H1 (cell line): ENCODE data around the gene NELFB. TPM values are rescaled to one million over a fixed set of nuclear protein-coding genes. Genes with fewer than 3 reads are reported as not detected.

Experiments used
- CTCF ChIA-PET: fragments of 300-600 bp; sonication (Branson Sonifier 250); formaldehyde crosslinking; loops from one replicate; lab custom pipeline; 2021; ENCODE audit not compliant: partially characterized antibody; lab: Charles Lee
- POLR2A ChIA-PET: fragments of 300-600 bp; sonication (Branson Sonifier 250); formaldehyde crosslinking; loops from one replicate; lab custom pipeline; 2021; ENCODE audit warnings: inconsistent platforms; ENCODE audit not compliant: partially characterized antibody; lab: Charles Lee
- DNase-seq, 2 experiments: peaks; one replicate each; pipeline versions ENCODE4 v3.0.0 to v3.0.0-alpha.2; 2010 to 2022; ENCODE audit warnings: low spot score in 2 of 2, low read depth in 1 of 2, mixed read lengths in 1 of 2
- FAIRE-seq: peaks from 2 replicates; lab custom pipeline; 2011; peaks lifted over from hg19 to GRCh38; lab: Jason Lieb, UNC
- H2AFZ ChIP-seq: 2 replicates; pipeline ENCODE4 v1.8.1; 2012; ENCODE audit warnings: low read length, inconsistent platforms
- H2AK5ac ChIP-seq: 2 replicates; pipeline ENCODE4 v1.6.1; 2013; ENCODE audit warnings: low read depth, low read length
- H2BK120ac ChIP-seq: replicated peaks from 2 replicates; pipeline ENCODE3; 2013; ENCODE audit warnings: low read depth, low read length, inconsistent platforms
- H2BK12ac ChIP-seq: 2 replicates; pipeline ENCODE4 v1.6.1; 2013; ENCODE audit warnings: low read depth, low read length
- H2BK15ac ChIP-seq: 2 replicates; pipeline ENCODE4 v1.6.1; 2013; ENCODE audit warnings: low read length
- H2BK20ac ChIP-seq: 2 replicates; pipeline ENCODE4 v1.6.1; 2013; ENCODE audit warnings: low read length
- H2BK5ac ChIP-seq: 2 replicates; pipeline ENCODE4 v1.6.1; 2013; ENCODE audit warnings: low read depth, low read length
- H3K14ac ChIP-seq: 2 replicates; pipeline ENCODE4 v1.6.1; 2013; ENCODE audit warnings: inconsistent platforms; ENCODE audit not compliant: insufficient read length
- H3K18ac ChIP-seq: 2 replicates; pipeline ENCODE4 v1.6.1; 2013; ENCODE audit warnings: low read length; ENCODE audit errors: extremely low read depth
- H3K23ac ChIP-seq: 2 replicates; pipeline ENCODE4 v1.6.1; 2013; ENCODE audit warnings: inconsistent platforms; ENCODE audit not compliant: insufficient read length
- H3K23me2 ChIP-seq: 2 replicates; pipeline ENCODE4 v1.6.1; 2013; ENCODE audit warnings: low read depth, low read length
- H3K27ac ChIP-seq: 2 replicates; pipeline ENCODE4 v1.6.1; 2011; ENCODE audit warnings: low read depth, low read length, inconsistent platforms
- H3K27me3 ChIP-seq, 4 experiments: replicated peaks in 1 of 4; 1 replicate in 1 of 4; 2 replicates in 3 of 4; pipeline versions ENCODE4 v1.6.1 to v1.8.1; 2011 to 2013; ENCODE audit warnings: low read length in 3 of 4, mild to moderate bottlenecking in 3 of 4, inconsistent platforms in 2 of 4, mixed read lengths in 2 of 4, moderate library complexity in 1 of 4; ENCODE audit not compliant: control insufficient read depth in 3 of 4, insufficient read depth in 3 of 4; ENCODE audit errors: extremely low read depth in 1 of 4
- H3K36me3 ChIP-seq, 4 experiments: 2 replicates each; pipeline versions ENCODE4 v1.6.1 to v1.8.1; 2011 to 2013; ENCODE audit warnings: mild to moderate bottlenecking in 4 of 4, low read length in 3 of 4, moderate library complexity in 2 of 4, control low read depth in 1 of 4, inconsistent platforms in 1 of 4; ENCODE audit not compliant: insufficient read depth in 4 of 4, control insufficient read depth in 2 of 4
- H3K4ac ChIP-seq: replicated peaks from 2 replicates; pipeline ENCODE3; 2013; ENCODE audit warnings: low read length, low read depth, mixed read lengths, inconsistent platforms; ENCODE audit not compliant: insufficient read length
- H3K4me1 ChIP-seq, 4 experiments: replicated peaks in 1 of 4; 1 replicate in 1 of 4; 2 replicates in 3 of 4; pipeline versions ENCODE4 v1.6.1 to v1.8.1; 2011 to 2013; ENCODE audit warnings: low read length in 3 of 4, inconsistent platforms in 2 of 4, mixed read lengths in 1 of 4; ENCODE audit not compliant: insufficient read depth in 4 of 4, control insufficient read depth in 3 of 4
- H3K4me2 ChIP-seq, 2 experiments: 2 replicates each; pipeline versions ENCODE4 v1.6.1 to v1.8.1; 2011 to 2013; ENCODE audit warnings: low read depth in 2 of 2, low read length in 2 of 2, control low read depth in 1 of 2, inconsistent platforms in 1 of 2, mild to moderate bottlenecking in 1 of 2; ENCODE audit not compliant: insufficient read depth in 1 of 2
- H3K4me3 ChIP-seq, 4 experiments: fragments of 200-600, 300-600 bp in 1 of 4; sonication (generic), shearing (Covaris generic), sonication (Bioruptor Twin) in 1 of 4; 2 replicates each; pipeline versions ENCODE4 v1.5.1 to v1.8.1; 2011 to 2016; ENCODE audit warnings: low read length in 4 of 4, low read depth in 3 of 4, control low read depth in 2 of 4, inconsistent platforms in 2 of 4, mild to moderate bottlenecking in 2 of 4, mixed read lengths in 1 of 4, moderate library complexity in 1 of 4; ENCODE audit not compliant: insufficient read depth in 2 of 4; ENCODE audit errors: extremely low read depth in 1 of 4
- H3K56ac ChIP-seq: replicated peaks from 2 replicates; pipeline ENCODE3; 2013; ENCODE audit warnings: low read depth, mild to moderate bottlenecking, mixed read lengths, low read length, inconsistent platforms; ENCODE audit not compliant: insufficient read length
- H3K79me1 ChIP-seq: 2 replicates; pipeline ENCODE4 v1.6.1; 2013; ENCODE audit warnings: low read depth, low read length, control low read depth
- H3K79me2 ChIP-seq, 2 experiments: 2 replicates each; pipeline versions ENCODE4 v1.6.1 to v1.8.1; 2012 to 2013; ENCODE audit warnings: low read length in 2 of 2, mild to moderate bottlenecking in 2 of 2, inconsistent platforms in 1 of 2; ENCODE audit not compliant: insufficient read depth in 2 of 2, control insufficient read depth in 1 of 2
- H3K9ac ChIP-seq, 4 experiments: replicated peaks in 1 of 4; 1 replicate in 1 of 4; 2 replicates in 3 of 4; pipeline versions ENCODE4 v1.6.1 to v1.8.1; 2011 to 2013; ENCODE audit warnings: low read depth in 3 of 4, low read length in 3 of 4, control low read depth in 2 of 4, mild to moderate bottlenecking in 2 of 4, moderate library complexity in 2 of 4, inconsistent platforms in 1 of 4; ENCODE audit errors: extremely low read depth in 1 of 4
- H3K9me3 ChIP-seq, 2 experiments: 2 replicates each; pipeline versions ENCODE4 v1.6.1 to v1.8.1; 2012 to 2013; ENCODE audit warnings: mild to moderate bottlenecking in 2 of 2, moderate library complexity in 2 of 2, control low read depth in 1 of 2, inconsistent platforms in 1 of 2, low read depth in 1 of 2, low read length in 1 of 2, mixed read lengths in 1 of 2; ENCODE audit not compliant: insufficient read depth in 2 of 2
- H4K20me1 ChIP-seq, 2 experiments: replicated peaks in 1 of 2; 2 replicates each; pipeline versions ENCODE3 to v1.8.1; 2011 to 2013; ENCODE audit warnings: inconsistent platforms in 2 of 2, low read length in 2 of 2, mild to moderate bottlenecking in 1 of 2; ENCODE audit not compliant: insufficient read depth in 2 of 2, control insufficient read depth in 1 of 2
- H4K5ac ChIP-seq: 2 replicates; pipeline ENCODE4 v1.6.1; 2013; ENCODE audit warnings: low read length, low read depth, mixed read lengths, inconsistent platforms; ENCODE audit not compliant: insufficient read length
- H4K8ac ChIP-seq: 2 replicates; pipeline ENCODE4 v1.8.0; 2013; ENCODE audit warnings: mild to moderate bottlenecking, moderate library complexity, low read length, inconsistent platforms; ENCODE audit not compliant: insufficient read depth; ENCODE audit errors: extremely low read depth
- H4K91ac ChIP-seq: replicated peaks from 2 replicates; pipeline ENCODE3; 2013; ENCODE audit warnings: low read length, mixed read lengths, inconsistent platforms; ENCODE audit not compliant: insufficient read length
- HDAC2 ChIP-seq, 2 experiments: fragments of 300-600 bp in 1 of 2; sonication (generic) in 1 of 2; IDR thresholded peaks; 2 replicates each; pipeline ENCODE4 v1.6.1; 2011 to 2012; ENCODE audit warnings: low read depth in 2 of 2, low read length in 2 of 2, mild to moderate bottlenecking in 2 of 2, moderate library complexity in 2 of 2, borderline replicate concordance in 1 of 2, inconsistent platforms in 1 of 2
- KDM5A ChIP-seq: fragments of 200-600 bp; IDR thresholded peaks from 2 replicates; pipeline ENCODE4 v1.7.1; 2012; ENCODE audit warnings: mild to moderate bottlenecking, low read length, inconsistent platforms, mixed read lengths
- NRF1 ChIP-seq: IDR thresholded peaks from 2 replicates; pipeline ENCODE4 v1.6.1; 2011; ENCODE audit warnings: mild to moderate bottlenecking, low read depth, low read length, improper control_type of control experiment
- SIN3A ChIP-seq, 2 experiments: IDR thresholded peaks in 1 of 2; conservative IDR thresholded peaks in 1 of 2; 2 replicates each; pipeline ENCODE4 v1.6.1; 2011 to 2012; ENCODE audit warnings: low read length in 2 of 2, improper control_type of control experiment in 1 of 2, low read depth in 1 of 2, mild to moderate bottlenecking in 1 of 2
- WGBS, 2 experiments: shearing (Covaris generic) in 1 of 2; methylation state at CpG; one replicate each; pipeline versions ENCODE4 v1.1.6 to v1.1.7; 2013 to 2015; ENCODE audit warnings: low lambda C conversion rate in 2 of 2, mixed read lengths in 2 of 2, inconsistent platforms in 1 of 2, low coverage in 1 of 2, missing lambda C conversion rate in 1 of 2; ENCODE audit not compliant: insufficient replicate concordance in 2 of 2, insufficient coverage in 1 of 2, insufficient read length in 1 of 2; ENCODE audit errors: extremely low coverage in 1 of 2, missing lambda C conversion rate in 1 of 2; 5-methylcytosine and 5-hydroxymethylcytosine counted together
- polyA plus RNA-seq, 7 experiments: library from polyadenylated mRNA; depleted of rRNA in 3 of 7; stranded (reverse) in 5 of 7; unstranded in 2 of 7; fragments of >200 nt in 5 of 7; fragments of 200-250 nt in 2 of 7; gene quantifications; 1 replicate in 5 of 7; 2 replicates in 1 of 7; 4 replicates in 1 of 7; pipeline versions ENCODE4 v1.2.1 to v1.2.3, GENCODE V29; 2011 to 2013; ENCODE audit warnings: missing spikeins in 2 of 7, mixed read lengths in 2 of 7
- total RNA-seq: library from RNA; stranded (reverse); fragmentation: NEBNext Ultra II Directional; extraction: Animal tissue kit (Norgen Biotek cat#: 25700); gene quantifications from 2 replicates; pipeline ENCODE4 v1.2.1, GENCODE V29; 2021

The NELFB gene
- total and polyA plus RNA-seq, 2 of the 8 experiments (the other 6 are each of a cell fraction or from before 2014, with no cell fraction given), result 57.6 to 78.0 TPM

- H2BK120ac ChIP-seq, result no peak overlapping the region
- H3K4me2 ChIP-seq, result peak overlapping the region; percentile 76 to 87
- no peak overlapping the region for H3K23ac ChIP-seq
- no peak overlapping the region for H2BK15ac ChIP-seq
- peaks cover 5% of the 10 kb centered on the region for H3K79me1 ChIP-seq
- no peak overlapping the region; the same call in 1 of the 2 replicates for H3K18ac ChIP-seq
- FAIRE-seq (no peak), DNase-seq (no peak)
- 15% methylated on average over 38 of the region's 83 CpGs; no CpG with 5 or more reads in 1 of the 2 experiments for WGBS, 2 experiments
- no peak overlapping the region for H2BK12ac ChIP-seq
- peak overlapping the region; percentile 64 to 92 (median 74) for H3K4me3 ChIP-seq
- H2AK5ac ChIP-seq, result no peak overlapping the region
- H4K5ac ChIP-seq, result no peak overlapping the region
- no peak overlapping the region for H2BK5ac ChIP-seq
- no peaks in the 10 kb centered on the region for H3K9me3 ChIP-seq
- peaks cover 6 to 18% (median 15%) of the 10 kb centered on the region in 4 experiments; a peak in 7 of 8 replicates for H3K36me3 ChIP-seq
- no peak overlapping the region for H4K8ac ChIP-seq
- no peak overlapping the region for H2BK20ac ChIP-seq
- peaks cover 0 to 20% of the 10 kb centered on the region in 2 experiments; a peak in 2 of 4 replicates for H3K79me2 ChIP-seq
- peak overlapping the region; percentile 22 to 95 (median 64) for H3K9ac ChIP-seq
- H2AFZ ChIP-seq, result no peak overlapping the region
- POLR2A ChIA-PET, result interaction anchor here (0.6 to 69.9 kb wide), 30 partner anchors 7 to 268 kb away, joined by 3 to 1462 read pairs (median 4); partner anchors contain the start of genes ABCA2, ANAPC2, CYSRT1 and MAN1B1
- H3K27me3 ChIP-seq, result no peaks in the 10 kb centered on the region
- no peak overlapping the region for H3K56ac ChIP-seq
- H4K91ac ChIP-seq, result peak overlapping the region; percentile 73
- peaks cover 22 to 23% of the 10 kb centered on the region in 2 experiments for H4K20me1 ChIP-seq
- H3K23me2 ChIP-seq, result peaks cover 5% of the 10 kb centered on the region; the same call in 1 of the 2 replicates
- H3K4ac ChIP-seq, result no peak overlapping the region
- H3K27ac ChIP-seq, result peak overlapping the region; percentile 67; the same call in 1 of the 2 replicates
- CTCF ChIA-PET, result interaction anchor here (0.6 to 9.1 kb wide), 10 partner anchors 11 to 213 kb away, joined by 3 to 113 read pairs (median 6); partner anchors contain the start of genes CYSRT1, RNF208, RNF224 and SLC34A3
- H3K14ac ChIP-seq, result no peak overlapping the region
- peaks cover 0 to 27% (median 17%) of the 10 kb centered on the region in 4 experiments; a peak in 6 of 7 replicates for H3K4me1 ChIP-seq
- no peak for TF ChIP-seq KDM5A
- TF ChIP-seq NRF1, result no peak
- TF ChIP-seq SIN3A (conservative IDR thresholded peaks at IDR 0.05 in 1 of 2, IDR thresholded peaks at IDR 0.05 in 1 of 2; ENCODE audit: low read depth in 1 of 2, low read length in 2 of 2), result no peak
- 0 out of 4 replicates have a peak, but pooled peaks of 1 of the 2 experiments have one; percentile 45 for TF ChIP-seq HDAC2 (IDR thresholded peaks at IDR 0.05; ENCODE audit: borderline replicate concordance in 1 of 2, low read depth in 2 of 2, low read length in 2 of 2)
Observed at GRCh38 chr9:137241490-137242268, 13.4 kb upstream of the NELFB start.
